ENCODE data around the gene PTPRJ. TPM values are rescaled to one million over a fixed set of nuclear protein-coding genes. Genes with fewer than 3 reads are reported as not detected.

The PTPRJ gene
- total RNA-seq, 1 donor from 2014 or later: 34.9 TPM

DNA sequence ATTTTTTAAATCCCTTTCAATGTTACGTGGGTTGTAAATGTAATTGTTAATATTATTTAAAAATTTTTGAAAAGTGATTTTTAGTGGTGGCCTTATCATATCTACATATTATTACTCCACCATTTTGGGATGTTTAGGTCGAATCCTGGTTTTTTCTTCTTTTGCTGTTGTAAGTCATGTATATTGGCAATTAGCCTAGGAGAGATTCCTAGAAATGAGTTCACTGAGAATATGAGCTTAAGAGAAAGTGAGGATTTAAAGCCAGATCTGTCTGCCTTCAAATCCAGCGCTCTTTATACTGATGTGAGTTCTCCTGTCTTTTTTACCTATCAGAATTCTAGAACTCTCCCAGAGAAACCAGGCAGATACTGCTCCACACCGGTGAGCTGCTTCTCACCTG lies 56.1 kb downstream of the PTPRJ start:
- Histone ChIP-seq H3K27ac (no peak overlapping the region), H3K27me3 (no peaks in the 10 kb centered on the region), H3K4me1 (peaks cover 20% of the 10 kb centered on the region), H3K36me3 (no peaks in the 10 kb centered on the region), H3K4me3 (no peak overlapping the region), H3K9me3 (no peaks in the 10 kb centered on the region)
- intact Hi-C loops (cut with DNase I): no loop called here
- DNase-seq (no peak), ATAC-seq (no peak)
- TF ChIP-seq, protein P1, sequence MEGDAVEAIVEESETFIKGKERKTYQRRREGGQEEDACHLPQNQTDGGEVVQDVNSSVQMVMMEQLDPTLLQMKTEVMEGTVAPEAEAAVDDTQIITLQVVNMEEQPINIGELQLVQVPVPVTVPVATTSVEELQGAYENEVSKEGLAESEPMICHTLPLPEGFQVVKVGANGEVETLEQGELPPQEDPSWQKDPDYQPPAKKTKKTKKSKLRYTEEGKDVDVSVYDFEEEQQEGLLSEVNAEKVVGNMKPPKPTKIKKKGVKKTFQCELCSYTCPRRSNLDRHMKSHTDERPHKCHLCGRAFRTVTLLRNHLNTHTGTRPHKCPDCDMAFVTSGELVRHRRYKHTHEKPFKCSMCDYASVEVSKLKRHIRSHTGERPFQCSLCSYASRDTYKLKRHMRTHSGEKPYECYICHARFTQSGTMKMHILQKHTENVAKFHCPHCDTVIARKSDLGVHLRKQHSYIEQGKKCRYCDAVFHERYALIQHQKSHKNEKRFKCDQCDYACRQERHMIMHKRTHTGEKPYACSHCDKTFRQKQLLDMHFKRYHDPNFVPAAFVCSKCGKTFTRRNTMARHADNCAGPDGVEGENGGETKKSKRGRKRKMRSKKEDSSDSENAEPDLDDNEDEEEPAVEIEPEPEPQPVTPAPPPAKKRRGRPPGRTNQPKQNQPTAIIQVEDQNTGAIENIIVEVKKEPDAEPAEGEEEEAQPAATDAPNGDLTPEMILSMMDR (IDR thresholded peaks at IDR 0.05): no peak

GRCh38 chr11:48037709-48038468 lies 57.5 kb downstream of the PTPRJ start:
- Histone ChIP-seq H3K36me3 (no peaks in the 10 kb centered on the region), H3K27ac (no peak overlapping the region), H3K27me3 (no peaks in the 10 kb centered on the region), H3K4me3 (no peak overlapping the region), H3K4me1 (peaks cover 18% of the 10 kb centered on the region), H3K9me3 (no peaks in the 10 kb centered on the region)
- TF ChIP-seq, protein P1 (IDR thresholded peaks at IDR 0.05): no peak
- no peak for DNase-seq
- ATAC-seq: no peak
- intact Hi-C loops (cut with DNase I): no loop called here

GRCh38 chr11:48040830-48041444 lies 60.6 kb downstream of the PTPRJ start:
- no peaks in the 10 kb centered on the region for H3K9me3 ChIP-seq
- H3K27me3 ChIP-seq: no peaks in the 10 kb centered on the region
- ATAC-seq (no peak), DNase-seq (no peak)
- H3K27ac ChIP-seq: no peak overlapping the region
- TF ChIP-seq, protein P1 (IDR thresholded peaks at IDR 0.05): no peak
- intact Hi-C loops (cut with DNase I): no loop called here
- H3K4me3 ChIP-seq: no peak overlapping the region
- peaks cover 21% of the 10 kb centered on the region for H3K4me1 ChIP-seq
- H3K36me3 ChIP-seq: no peaks in the 10 kb centered on the region

DNA sequence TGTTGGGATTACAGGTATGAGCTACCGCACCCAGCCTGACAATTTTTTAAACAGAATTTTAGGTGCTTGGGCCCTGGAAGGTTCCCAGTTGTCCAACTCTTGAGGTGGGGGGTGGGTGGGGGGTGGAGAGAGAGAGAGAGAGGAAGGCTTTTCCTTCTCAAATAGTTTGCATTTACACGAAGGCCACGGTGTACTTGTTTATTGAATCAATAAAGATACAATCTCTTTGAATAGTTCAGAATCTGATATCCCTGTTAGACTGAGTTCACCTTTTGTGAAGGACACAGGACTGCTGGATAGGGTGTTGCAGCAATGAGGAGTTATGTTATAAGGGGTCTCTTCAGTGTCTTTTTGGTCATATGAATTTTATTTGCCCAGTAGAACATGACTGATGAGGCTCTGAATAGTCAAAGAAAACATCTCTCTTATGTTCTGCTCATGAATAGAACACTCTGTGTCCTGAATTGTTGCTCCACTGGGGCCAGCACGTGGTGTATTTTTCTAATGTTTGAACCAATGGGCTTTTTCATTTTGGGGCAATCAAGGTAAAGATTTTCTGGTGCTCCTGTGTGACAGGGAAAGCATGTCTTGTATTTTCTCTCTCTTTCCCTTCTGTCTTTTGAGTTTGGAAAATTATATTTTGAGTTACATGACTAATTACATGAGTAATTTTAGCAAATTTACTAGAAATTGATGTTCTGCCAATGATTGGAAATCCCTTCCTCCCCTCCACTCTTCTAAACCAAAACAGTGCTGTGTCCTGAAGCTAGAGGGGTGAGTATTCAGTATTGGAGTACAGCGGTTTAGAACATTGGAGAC lies 61.7 kb downstream of the PTPRJ start:
- H3K36me3 ChIP-seq: no peaks in the 10 kb centered on the region
- H3K9me3 ChIP-seq: no peaks in the 10 kb centered on the region
- TF ChIP-seq, protein P1 (IDR thresholded peaks at IDR 0.05): no peak
- intact Hi-C loops (cut with DNase I): no loop called here
- no peak overlapping the region for H3K27ac ChIP-seq
- H3K4me1 ChIP-seq: peaks cover 22% of the 10 kb centered on the region
- no peaks in the 10 kb centered on the region for H3K27me3 ChIP-seq
- no peak overlapping the region for H3K4me3 ChIP-seq
- no peak for ATAC-seq
- DNase-seq: no peak

GRCh38 chr11:48043111-48043990 lies 63.0 kb downstream of the PTPRJ start:
- intact Hi-C loops (cut with DNase I): no loop called here
- H3K27ac ChIP-seq: peak overlapping the region; percentile 19
- no peak for ATAC-seq

More at GRCh38 chr11:48043111-48043990, 63.0 kb downstream of the PTPRJ start:
- Histone ChIP-seq H3K4me3 (no peak overlapping the region), H3K9me3 (no peaks in the 10 kb centered on the region), H3K4me1 (peaks cover 26% of the 10 kb centered on the region), H3K36me3 (no peaks in the 10 kb centered on the region), H3K27me3 (no peaks in the 10 kb centered on the region)
- TF ChIP-seq, protein P1 (IDR thresholded peaks at IDR 0.05): no peak
- DNase-seq: no peak
